T-helper 17 cell (primary cell): ENCODE measurements around the gene NEB. TPM values are rescaled to one million over a fixed set of nuclear protein-coding genes. Genes with fewer than 3 reads are reported as not detected.

Experiments
- ATAC-seq: fragments of 150-1000 bp; cut with Tn5 transposase; 2 replicates; pipeline ENCODE4 v1.10.0; 2021; ENCODE audit warnings: mild to moderate bottlenecking, moderate library complexity
- DNase-seq, 3 donors: peaks; one replicate each; pipeline versions ENCODE4 v3.0.0 to v3.0.0-alpha.2; 2020 to 2021
- H3K9me3 ChIP-seq: one replicate; pipeline ENCODE4 v1.7.0; 2013; ENCODE audit warnings: low read length, mild to moderate bottlenecking; ENCODE audit not compliant: control insufficient read depth, poor library complexity, severe bottlenecking
- H3K27ac Mint-ChIP-seq: one replicate; pipeline ENCODE4 v1.8.0; 2022; ENCODE audit warnings: mild to moderate bottlenecking, moderate library complexity, mixed read lengths
- H3K27me3 Mint-ChIP-seq: one replicate; pipeline ENCODE4 v1.8.0; 2022; ENCODE audit warnings: mixed read lengths
- H3K36me3 Mint-ChIP-seq: one replicate; pipeline ENCODE4 v1.8.0; 2022; ENCODE audit warnings: low read depth, mixed read lengths
- H3K4me1 Mint-ChIP-seq: one replicate; pipeline ENCODE4 v1.8.0; 2022; ENCODE audit warnings: mild to moderate bottlenecking, mixed read lengths
- H3K4me3 Mint-ChIP-seq: one replicate; pipeline ENCODE4 v1.8.0; 2022; ENCODE audit warnings: mild to moderate bottlenecking, moderate library complexity, mixed read lengths
- total RNA-seq, 4 donors: library from RNA in 2 of 4; stranded (reverse) in 2 of 4; gene quantifications; one replicate each; pipeline ENCODE4 v1.2.3 and lab custom pipeline; 2022 to 2026

NEB gene
- 1 to 10 TPM; 1.6 to 1.7 TPM for total RNA-seq
- total RNA-seq (lab: John Stamatoyannopoulos, UW), result 3.8 to 5.1 reads per million in 2 donors

- Mint-ChIP-seq H3K27ac (no peak within 1 kb of the TSS), H3K4me1 (peaks cover 2% of the 10 kb centered on the region), H3K27me3 (no peaks in the 10 kb centered on the region), H3K4me3 (no peak within 1 kb of the TSS), H3K36me3 (peaks cover 2% of the 10 kb centered on the region)
- DNase-seq, result no peak
- no peaks in the 10 kb centered on the region for H3K9me3 ChIP-seq
- no peak for ATAC-seq
These were observed at the start of gene NEB for GRCh38 chr2:151733771-151734672. TSS of gene NEB (minus strand) at chr2:151734476. CDS start at chr2:151733156, 1,320 bp downstream.

GRCh38 chr2:151783133-151783520, 48.9 kb upstream of the NEB start:
- Mint-ChIP-seq H3K4me3 (no peak overlapping the region), H3K4me1 (no peaks in the 10 kb centered on the region), H3K27me3 (no peaks in the 10 kb centered on the region), H3K36me3 (peaks cover 16% of the 10 kb centered on the region), H3K27ac (peak overlapping the region; percentile 6)
- no peak for ATAC-seq
- H3K9me3 ChIP-seq, result no peaks in the 10 kb centered on the region
- no peak for DNase-seq

GRCh38 chr2:151782378-151783132, 48.3 kb upstream of the NEB start:
- Mint-ChIP-seq H3K27me3 (no peaks in the 10 kb centered on the region), H3K27ac (peak overlapping the region; percentile 6), H3K4me3 (no peak overlapping the region), H3K36me3 (peaks cover 17% of the 10 kb centered on the region), H3K4me1 (no peaks in the 10 kb centered on the region)
- H3K9me3 ChIP-seq, result no peaks in the 10 kb centered on the region
- no peak for DNase-seq
- no peak for ATAC-seq

GRCh38 chr2:151781642-151782041, 47.4 kb upstream of the NEB start:
- Mint-ChIP-seq H3K4me3 (no peak overlapping the region), H3K27ac (no peak overlapping the region), H3K27me3 (no peaks in the 10 kb centered on the region), H3K4me1 (no peaks in the 10 kb centered on the region), H3K36me3 (peaks cover 17% of the 10 kb centered on the region)
- H3K9me3 ChIP-seq, result no peaks in the 10 kb centered on the region
- DNase-seq, result no peak
- ATAC-seq, result no peak

- Mint-ChIP-seq H3K27ac (no peak overlapping the region), H3K4me1 (no peaks in the 10 kb centered on the region), H3K4me3 (no peak overlapping the region), H3K36me3 (peaks cover 18% of the 10 kb centered on the region), H3K27me3 (no peaks in the 10 kb centered on the region)
- no peak for DNase-seq
- no peak for ATAC-seq
- H3K9me3 ChIP-seq, result no peaks in the 10 kb centered on the region
These were observed 46.7 kb upstream of the NEB start for GRCh38 chr2:151780938-151781337.

- no peaks in the 10 kb centered on the region for H3K9me3 ChIP-seq
- no peak overlapping the region for H3K4me3 Mint-ChIP-seq
- peaks cover 12% of the 10 kb centered on the region for H3K36me3 Mint-ChIP-seq
These were observed 43.7 kb upstream of the NEB start for GRCh38 chr2:151777935-151778334.

GRCh38 chr2:151777487-151777886, 43.2 kb upstream of the NEB start:
- DNase-seq, result no peak
- no peaks in the 10 kb centered on the region for H3K27me3 Mint-ChIP-seq
- H3K4me1 Mint-ChIP-seq, result no peaks in the 10 kb centered on the region
- peaks cover 11% of the 10 kb centered on the region for H3K36me3 Mint-ChIP-seq
- no peak overlapping the region for H3K4me3 Mint-ChIP-seq
- H3K9me3 ChIP-seq, result no peaks in the 10 kb centered on the region
- H3K27ac Mint-ChIP-seq, result no peak overlapping the region
- no peak for ATAC-seq

More at GRCh38 chr2:151777935-151778334, 43.7 kb upstream of the NEB start:
- no peaks in the 10 kb centered on the region for H3K27me3 Mint-ChIP-seq
- no peak overlapping the region for H3K27ac Mint-ChIP-seq
- ATAC-seq, result no peak
- DNase-seq, result no peak
- H3K4me1 Mint-ChIP-seq, result no peaks in the 10 kb centered on the region

- no peaks in the 10 kb centered on the region for H3K27me3 Mint-ChIP-seq
- ATAC-seq, result no peak
- peaks cover 11% of the 10 kb centered on the region for H3K36me3 Mint-ChIP-seq
- no peak for DNase-seq
- no peak overlapping the region for H3K4me3 Mint-ChIP-seq
- no peaks in the 10 kb centered on the region for H3K4me1 Mint-ChIP-seq
- H3K27ac Mint-ChIP-seq, result no peak overlapping the region
- no peaks in the 10 kb centered on the region for H3K9me3 ChIP-seq
These were observed 42.1 kb upstream of the NEB start for GRCh38 chr2:151776367-151776766.

- DNase-seq (no peak), ATAC-seq (no peak)
- no peak overlapping the region for H3K4me3 Mint-ChIP-seq
- H3K9me3 ChIP-seq, result no peaks in the 10 kb centered on the region
- H3K27me3 Mint-ChIP-seq, result no peaks in the 10 kb centered on the region
- no peak overlapping the region for H3K27ac Mint-ChIP-seq
- H3K36me3 Mint-ChIP-seq, result peaks cover 9% of the 10 kb centered on the region
- no peaks in the 10 kb centered on the region for H3K4me1 Mint-ChIP-seq
These were observed 40.9 kb upstream of the NEB start for GRCh38 chr2:151775057-151775740.

GRCh38 chr2:151774506-151774905, 40.2 kb upstream of the NEB start:
- no peaks in the 10 kb centered on the region for H3K9me3 ChIP-seq
- Mint-ChIP-seq H3K4me1 (no peaks in the 10 kb centered on the region), H3K4me3 (no peak overlapping the region), H3K27me3 (no peaks in the 10 kb centered on the region), H3K27ac (no peak overlapping the region), H3K36me3 (peaks cover 7% of the 10 kb centered on the region)
- DNase-seq, result no peak
- ATAC-seq, result no peak

GRCh38 chr2:151771599-151772358, 37.5 kb upstream of the NEB start:
- peak; percentile 84 for ATAC-seq
- no peaks in the 10 kb centered on the region for H3K9me3 ChIP-seq
- Mint-ChIP-seq H3K27ac (no peak overlapping the region), H3K27me3 (no peaks in the 10 kb centered on the region), H3K4me1 (peaks cover 3% of the 10 kb centered on the region), H3K36me3 (peaks cover 2% of the 10 kb centered on the region), H3K4me3 (no peak overlapping the region)
- no peak for DNase-seq

- H3K4me1 Mint-ChIP-seq, result peaks cover 3% of the 10 kb centered on the region
- H3K36me3 Mint-ChIP-seq, result no peaks in the 10 kb centered on the region
- no peaks in the 10 kb centered on the region for H3K27me3 Mint-ChIP-seq
- H3K27ac Mint-ChIP-seq, result no peak overlapping the region
- no peak for DNase-seq
- peak; percentile 14 for ATAC-seq
- H3K9me3 ChIP-seq, result no peaks in the 10 kb centered on the region
- H3K4me3 Mint-ChIP-seq, result no peak overlapping the region
These were observed 36.7 kb upstream of the NEB start for GRCh38 chr2:151770995-151771394.
